ENCODE data around the gene TBCC. TPM values are rescaled to one million over a fixed set of nuclear protein-coding genes. Genes with fewer than 3 reads are reported as not detected.
"Not testable (repeated sequence)": the region's sequence is repeated elsewhere in the genome, so short reads cannot be mapped to it uniquely, and the experiment has no call there.

The TBCC gene
- total RNA-seq, 2 donors from 2014 or later, result 24.3 to 25.3 TPM

DNA sequence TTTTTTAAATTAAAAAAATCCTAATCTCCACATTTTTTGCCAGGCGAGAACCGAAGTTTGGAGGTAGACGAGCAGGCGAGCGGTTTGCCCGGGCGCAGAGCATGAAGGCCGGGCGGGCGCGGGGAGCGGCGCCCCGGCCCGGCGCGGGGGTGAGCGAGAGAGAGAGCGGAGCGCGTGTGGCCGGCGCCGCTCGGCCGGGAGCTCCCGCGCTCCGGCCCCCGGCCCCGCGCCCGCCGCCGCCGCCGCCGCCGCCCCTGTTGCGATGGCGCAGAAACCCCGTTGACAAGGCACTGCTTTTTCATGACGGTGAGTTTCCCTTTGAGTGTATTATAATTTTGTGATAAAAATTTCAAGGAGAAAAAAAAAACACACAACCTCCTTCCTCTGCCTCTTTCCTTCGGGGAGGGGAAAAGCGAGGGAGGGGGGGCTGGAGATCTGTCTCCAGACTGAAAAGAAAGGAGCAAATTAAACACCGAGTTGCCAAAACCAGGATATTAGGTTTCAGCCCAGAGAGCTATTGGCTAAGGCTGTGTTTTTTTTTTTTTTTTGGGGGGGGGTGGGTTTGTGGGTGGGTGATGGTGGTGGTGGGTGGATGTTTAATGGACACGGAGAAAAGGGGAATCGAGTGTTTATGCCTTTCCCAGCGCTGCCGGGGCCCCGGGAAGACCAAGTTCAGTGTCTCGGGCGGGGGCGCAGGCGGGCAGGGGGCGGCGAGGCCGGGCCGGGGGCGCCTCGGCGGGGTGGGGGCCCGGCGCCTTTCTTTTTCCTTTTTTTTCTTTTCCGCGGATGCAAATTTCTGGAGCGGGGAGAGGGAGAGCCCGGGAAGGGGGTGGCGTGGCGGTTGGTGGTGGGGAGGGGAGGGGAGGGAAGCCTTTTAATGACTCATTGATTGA is 36.1 kb upstream of the TBCC start, which contains the start of gene BICRAL:
TSS of gene BICRAL (plus strand) at position 257 of the 893 bp plus-strand sequence. CDS start 39,971 bp downstream, outside the sequence.
- peak; percentile 53 to 56 for ATAC-seq (replicated peaks in 1 of 2)
- H3K36me3 Mint-ChIP-seq (ENCODE audit: insufficient read depth in 2 of 2), result peaks cover 4 to 18% of the 10 kb centered on the region in 2 donors
- no peaks in the 10 kb centered on the region for H3K9me3 Mint-ChIP-seq
- H3K4me3 Mint-ChIP-seq, result peak within 1 kb of the TSS; percentile 88 to 97
- H3K4me1 Mint-ChIP-seq (ENCODE audit: low read depth), result peaks cover 34% of the 10 kb centered on the region
- DNase-seq, result peak; percentile 84 to 85
- peak within 1 kb of the TSS; percentile 99 for H3K27ac Mint-ChIP-seq
- no peaks in the 10 kb centered on the region for H3K27me3 Mint-ChIP-seq (ENCODE audit: low read depth)

DNA sequence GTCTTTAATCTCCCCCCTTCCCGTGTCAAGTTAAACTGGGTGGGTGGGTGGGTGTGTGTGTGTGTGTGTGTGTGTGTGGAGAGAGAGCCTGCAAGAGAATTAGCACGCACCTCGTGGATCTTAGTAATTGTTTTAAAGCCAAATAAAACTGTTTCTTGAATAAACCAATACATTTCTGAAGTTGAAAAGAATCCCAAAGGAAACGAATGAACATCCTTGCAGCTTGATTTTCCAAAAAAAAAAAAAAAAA is 35.6 kb upstream of the TBCC start:
- H3K9me3 Mint-ChIP-seq, result no peaks in the 10 kb centered on the region
- no peak for ATAC-seq (replicated peaks in 1 of 2)

DNA sequence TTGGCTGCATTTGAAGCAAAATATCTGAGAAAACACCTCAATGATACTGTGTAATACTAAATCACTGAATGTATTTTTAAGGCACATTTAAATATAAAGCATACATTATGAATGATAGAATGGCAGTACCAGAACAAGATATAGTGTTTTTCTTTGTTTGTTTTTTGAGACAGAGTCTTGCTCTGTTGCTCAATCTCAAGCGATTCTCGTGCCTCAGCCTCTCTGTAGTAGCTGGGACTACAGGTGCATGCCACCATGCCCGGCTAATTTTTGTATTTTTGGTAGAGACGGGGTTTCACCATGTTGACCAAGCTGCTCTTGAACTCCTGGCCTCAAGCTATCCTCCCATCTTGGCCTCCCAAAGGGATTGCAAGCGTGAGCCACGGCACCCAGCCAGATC is 33.6 kb upstream of the TBCC start:
- DNase-seq (no peak), ATAC-seq (replicated peaks in 1 of 2) (no peak)
- peaks cover 53% of the 10 kb centered on the region for H3K4me1 Mint-ChIP-seq (ENCODE audit: low read depth)
- peaks cover 4 to 9% of the 10 kb centered on the region in 2 donors for H3K36me3 Mint-ChIP-seq (ENCODE audit: insufficient read depth in 2 of 2)
- no peaks in the 10 kb centered on the region for H3K9me3 Mint-ChIP-seq
- H3K27me3 Mint-ChIP-seq (ENCODE audit: low read depth), result no peaks in the 10 kb centered on the region
- no peak overlapping the region for H3K4me3 Mint-ChIP-seq
- no peak overlapping the region for H3K27ac Mint-ChIP-seq

More for the DNA sequence above, 35.6 kb upstream of the TBCC start:
- Mint-ChIP-seq H3K27ac (peak overlapping the region; percentile 99), H3K4me3 (peak overlapping the region; percentile 88 to 97), H3K27me3 (ENCODE audit: low read depth) (no peaks in the 10 kb centered on the region), H3K4me1 (ENCODE audit: low read depth) (peaks cover 40% of the 10 kb centered on the region), H3K36me3 (ENCODE audit: insufficient read depth in 2 of 2) (peaks cover 4 to 18% of the 10 kb centered on the region in 2 donors)
- no peak for DNase-seq

- H3K4me1 Mint-ChIP-seq (ENCODE audit: low read depth), result peaks cover 64% of the 10 kb centered on the region
- no peak overlapping the region for H3K27ac Mint-ChIP-seq
- no peaks in the 10 kb centered on the region for H3K9me3 Mint-ChIP-seq
- DNase-seq, result no peak
- H3K4me3 Mint-ChIP-seq, result no peak overlapping the region
- no peaks in the 10 kb centered on the region for H3K27me3 Mint-ChIP-seq (ENCODE audit: low read depth)
- ATAC-seq (replicated peaks in 1 of 2), result no peak
- peaks cover 1 to 4% of the 10 kb centered on the region in 2 donors for H3K36me3 Mint-ChIP-seq (ENCODE audit: insufficient read depth in 2 of 2)
These were observed 32.2 kb upstream of the TBCC start for GRCh38 chr6:42778122-42778521.

- peaks cover 0 to 1% of the 10 kb centered on the region in 2 donors for H3K36me3 Mint-ChIP-seq (ENCODE audit: insufficient read depth in 2 of 2)
- H3K27me3 Mint-ChIP-seq (ENCODE audit: low read depth), result no peaks in the 10 kb centered on the region
- peak overlapping the region; percentile 20 for H3K27ac Mint-ChIP-seq
- ATAC-seq (replicated peaks in 1 of 2) (no peak), DNase-seq (no peak)
- H3K4me1 Mint-ChIP-seq (ENCODE audit: low read depth), result peaks cover 70% of the 10 kb centered on the region
- H3K9me3 Mint-ChIP-seq, result no peaks in the 10 kb centered on the region
- H3K4me3 Mint-ChIP-seq, result peak overlapping the region; percentile 1 to 56
These were observed 31.4 kb upstream of the TBCC start for GRCh38 chr6:42777126-42777822.

DNA sequence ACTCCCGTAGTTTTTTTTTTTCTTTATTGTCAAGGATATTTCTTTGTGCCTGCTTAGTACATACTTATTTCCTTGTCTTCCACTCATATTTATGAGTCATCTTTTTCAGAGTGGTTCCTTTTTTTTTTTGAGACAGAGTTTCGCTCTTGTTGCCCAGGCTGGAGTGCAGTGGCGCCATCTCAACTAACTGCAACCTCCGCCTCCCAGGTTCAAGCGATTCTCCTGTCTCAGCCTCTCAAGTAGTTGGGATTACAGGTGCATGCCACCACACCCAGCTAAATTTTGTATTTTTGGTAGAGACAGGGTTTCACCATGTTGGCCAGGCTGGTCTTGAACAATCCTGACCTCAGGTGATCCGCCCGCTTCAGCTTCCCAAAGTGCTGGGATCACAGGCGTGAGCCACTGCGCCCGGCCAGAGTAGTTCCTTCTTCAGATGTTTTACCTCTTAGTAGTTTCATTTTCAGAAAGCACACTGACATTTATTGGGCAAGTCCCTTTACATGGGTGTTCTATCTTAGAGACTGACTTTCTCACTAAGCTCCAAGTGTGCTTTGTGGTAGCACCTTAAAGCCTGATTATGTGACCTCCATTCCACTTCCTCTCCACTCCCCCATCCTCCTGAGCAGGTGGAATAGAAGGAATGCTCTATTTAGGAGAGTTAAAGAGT is 29.1 kb upstream of the TBCC start:
- peaks cover 74% of the 10 kb centered on the region for H3K4me1 Mint-ChIP-seq (ENCODE audit: low read depth)

DNA sequence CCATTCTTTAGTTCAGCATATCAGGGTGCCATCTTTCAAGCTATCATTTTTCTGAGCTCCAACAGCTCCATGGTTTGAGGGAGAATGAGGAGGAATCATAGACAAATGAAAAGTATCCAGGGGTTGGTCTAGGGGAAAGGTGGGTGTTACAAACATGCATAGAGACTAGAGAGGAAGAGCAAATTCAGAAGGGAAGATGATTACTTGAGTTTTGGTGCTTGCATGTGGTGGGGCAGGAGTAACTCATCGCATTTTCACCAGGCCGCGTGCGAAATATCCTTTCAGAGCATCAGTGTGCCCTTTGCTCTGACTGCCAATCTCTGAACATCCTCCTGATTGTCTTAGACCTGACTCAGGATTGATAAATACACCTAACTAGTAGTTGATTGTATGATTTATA is 28.3 kb upstream of the TBCC start:
- peaks cover 0 to 1% of the 10 kb centered on the region in 2 donors for H3K36me3 Mint-ChIP-seq (ENCODE audit: insufficient read depth in 2 of 2)
- peaks cover 73% of the 10 kb centered on the region for H3K4me1 Mint-ChIP-seq (ENCODE audit: low read depth)
- peak overlapping the region; percentile 91 for H3K27ac Mint-ChIP-seq
- H3K4me3 Mint-ChIP-seq, result peak overlapping the region; percentile 72 to 76
- no peaks in the 10 kb centered on the region for H3K27me3 Mint-ChIP-seq (ENCODE audit: low read depth)
- DNase-seq (peak; percentile 55 to 58), ATAC-seq (replicated peaks in 1 of 2) (peak; percentile 36)
- no peaks in the 10 kb centered on the region for H3K9me3 Mint-ChIP-seq

More for the DNA sequence above, 29.1 kb upstream of the TBCC start:
- H3K9me3 Mint-ChIP-seq; H3K36me3 Mint-ChIP-seq (ENCODE audit: insufficient read depth in 2 of 2); H3K27me3 Mint-ChIP-seq (ENCODE audit: low read depth): not testable (repeated sequence)
- peak overlapping the region; percentile 91 for H3K27ac Mint-ChIP-seq
- DNase-seq, result peak; percentile 41 to 46
- peak overlapping the region; percentile 72 to 76 for H3K4me3 Mint-ChIP-seq
- ATAC-seq (replicated peaks in 1 of 2), result peak; percentile 56 to 61

DNA sequence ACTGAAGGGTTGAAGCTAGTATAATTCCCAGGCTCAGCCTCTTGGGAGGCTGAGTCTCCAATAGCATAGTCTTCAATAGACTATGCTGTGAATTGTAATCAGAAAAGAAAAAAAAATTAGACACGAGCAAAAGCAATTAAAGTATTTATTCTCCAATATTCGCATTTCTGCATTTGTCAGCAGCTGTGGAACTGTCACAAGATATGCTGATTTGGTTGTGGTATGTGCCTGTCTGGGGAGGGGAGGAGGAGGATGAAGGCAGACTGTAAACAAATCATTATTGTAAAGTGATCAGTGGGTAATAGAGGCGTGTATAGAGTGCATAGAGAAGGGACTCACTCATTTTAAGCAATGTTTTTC is 25.8 kb upstream of the TBCC start:
- peak overlapping the region; percentile 92 for H3K27ac Mint-ChIP-seq
- no peak for ATAC-seq (replicated peaks in 1 of 2)
- H3K4me3 Mint-ChIP-seq, result peak overlapping the region; percentile 76 to 87
- H3K4me1 Mint-ChIP-seq (ENCODE audit: low read depth), result peaks cover 57% of the 10 kb centered on the region
- no peaks in the 10 kb centered on the region for H3K9me3 Mint-ChIP-seq
- no peaks in the 10 kb centered on the region for H3K27me3 Mint-ChIP-seq (ENCODE audit: low read depth)
- no peak for DNase-seq
- peaks cover 0 to 1% of the 10 kb centered on the region in 2 donors for H3K36me3 Mint-ChIP-seq (ENCODE audit: insufficient read depth in 2 of 2)

- ATAC-seq (replicated peaks in 1 of 2) (no peak), DNase-seq (no peak)
- Mint-ChIP-seq H3K9me3 (no peaks in the 10 kb centered on the region), H3K27ac (no peak overlapping the region), H3K4me1 (ENCODE audit: low read depth) (peaks cover 48% of the 10 kb centered on the region), H3K27me3 (ENCODE audit: low read depth) (no peaks in the 10 kb centered on the region), H3K36me3 (ENCODE audit: insufficient read depth in 2 of 2) (peaks cover 1 to 2% of the 10 kb centered on the region in 2 donors), H3K4me3 (no peak overlapping the region)
These were observed 23.9 kb upstream of the TBCC start for GRCh38 chr6:42769836-42770235.

DNA sequence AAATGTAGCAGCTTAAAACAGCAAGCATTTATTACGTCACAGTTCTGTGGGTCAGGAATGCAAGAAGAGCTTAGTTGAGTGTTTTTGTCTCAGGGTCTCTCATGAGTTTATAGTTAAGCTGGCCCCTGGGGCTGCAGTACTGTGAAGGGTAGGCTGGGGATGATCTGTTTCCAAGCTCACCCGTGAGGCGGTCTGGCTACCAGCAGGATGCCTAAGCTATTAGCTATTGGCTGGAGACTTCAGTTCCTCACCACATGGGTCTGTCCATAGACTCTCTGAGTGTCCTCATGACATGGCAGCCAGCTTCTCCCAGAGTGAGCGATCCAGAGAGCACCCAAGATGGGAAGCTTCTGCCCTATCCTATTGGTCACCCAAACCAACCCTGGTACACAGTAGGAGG is 23.1 kb upstream of the TBCC start:
- Mint-ChIP-seq H3K27me3 (ENCODE audit: low read depth) (no peaks in the 10 kb centered on the region), H3K36me3 (ENCODE audit: insufficient read depth in 2 of 2) (peaks cover 1 to 2% of the 10 kb centered on the region in 2 donors), H3K4me3 (no peak overlapping the region), H3K27ac (no peak overlapping the region), H3K4me1 (ENCODE audit: low read depth) (peaks cover 42% of the 10 kb centered on the region), H3K9me3 (no peaks in the 10 kb centered on the region)
- no peak for ATAC-seq (replicated peaks in 1 of 2)
- DNase-seq, result no peak

DNA sequence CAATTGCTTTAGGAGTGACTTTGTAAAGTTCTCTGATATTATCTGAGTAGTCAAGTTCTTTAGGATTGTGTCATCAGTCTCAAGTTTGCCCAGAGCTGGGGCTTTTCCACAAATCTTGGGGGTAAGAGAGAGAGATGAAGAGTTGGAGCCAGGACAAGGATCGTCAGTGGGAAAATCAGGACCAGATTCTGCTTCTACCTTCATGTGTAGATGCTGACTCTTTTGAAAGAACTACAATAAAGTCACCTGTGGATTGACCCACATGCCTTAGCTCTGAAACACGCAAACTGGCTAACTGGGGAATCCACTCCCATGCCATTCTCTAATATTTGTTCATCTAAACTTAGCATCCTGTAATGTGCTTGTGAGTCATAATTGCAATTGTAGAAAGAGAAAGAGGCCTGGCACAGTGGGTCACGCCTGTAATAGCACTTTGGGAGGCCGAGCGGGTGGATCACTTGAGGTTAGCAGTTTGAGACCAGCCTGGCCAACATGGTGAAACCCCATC is 20.3 kb upstream of the TBCC start:
- DNase-seq (no peak), ATAC-seq (replicated peaks in 1 of 2) (no peak)
- no peaks in the 10 kb centered on the region for H3K9me3 Mint-ChIP-seq
- H3K4me3 Mint-ChIP-seq, result no peak overlapping the region
- H3K4me1 Mint-ChIP-seq (ENCODE audit: low read depth), result peaks cover 24% of the 10 kb centered on the region
- peaks cover 0 to 2% of the 10 kb centered on the region in 2 donors for H3K36me3 Mint-ChIP-seq (ENCODE audit: insufficient read depth in 2 of 2)
- no peak overlapping the region for H3K27ac Mint-ChIP-seq
- H3K27me3 Mint-ChIP-seq (ENCODE audit: low read depth), result no peaks in the 10 kb centered on the region

GRCh38 chr6:42764911-42765648 is 19.2 kb upstream of the TBCC start:
- Mint-ChIP-seq H3K27me3 (ENCODE audit: low read depth) (no peaks in the 10 kb centered on the region), H3K36me3 (ENCODE audit: insufficient read depth in 2 of 2) (peaks cover 0 to 2% of the 10 kb centered on the region in 2 donors), H3K27ac (no peak overlapping the region), H3K4me3 (no peak overlapping the region), H3K9me3 (no peaks in the 10 kb centered on the region), H3K4me1 (ENCODE audit: low read depth) (peaks cover 18% of the 10 kb centered on the region)
- no peak for ATAC-seq (replicated peaks in 1 of 2)
- DNase-seq, result no peak

Data from activated T-cell treated with anti-CD3 and anti-CD28 coated beads, Interleukin-2, amount 50 U/mL, for 72 hours (primary cell).